Upper lobe of left lung (tissue), 4 donors: ENCODE results near the gene S1PR4.

Experiments used
- POLR2AphosphoS5 ChIP-seq, 2 donors: sonication (generic); formaldehyde crosslinking; IDR thresholded peaks; one replicate each; pipeline ENCODE4 v1.5.1; 2017; ENCODE audit warnings: antibody characterized with exemption in 2 of 2
- TF ChIP-seq, protein P1 (sequence below), 6 experiments: fragments of 450-650 bp in 4 of 6; fragments of 200-600 bp in 2 of 6; sonication (generic) in 2 of 6; IDR thresholded peaks; one replicate each; pipeline ENCODE4 v1.5.1; 2016 to 2019; ENCODE audit warnings: antibody characterized with exemption in 6 of 6

DNA sequence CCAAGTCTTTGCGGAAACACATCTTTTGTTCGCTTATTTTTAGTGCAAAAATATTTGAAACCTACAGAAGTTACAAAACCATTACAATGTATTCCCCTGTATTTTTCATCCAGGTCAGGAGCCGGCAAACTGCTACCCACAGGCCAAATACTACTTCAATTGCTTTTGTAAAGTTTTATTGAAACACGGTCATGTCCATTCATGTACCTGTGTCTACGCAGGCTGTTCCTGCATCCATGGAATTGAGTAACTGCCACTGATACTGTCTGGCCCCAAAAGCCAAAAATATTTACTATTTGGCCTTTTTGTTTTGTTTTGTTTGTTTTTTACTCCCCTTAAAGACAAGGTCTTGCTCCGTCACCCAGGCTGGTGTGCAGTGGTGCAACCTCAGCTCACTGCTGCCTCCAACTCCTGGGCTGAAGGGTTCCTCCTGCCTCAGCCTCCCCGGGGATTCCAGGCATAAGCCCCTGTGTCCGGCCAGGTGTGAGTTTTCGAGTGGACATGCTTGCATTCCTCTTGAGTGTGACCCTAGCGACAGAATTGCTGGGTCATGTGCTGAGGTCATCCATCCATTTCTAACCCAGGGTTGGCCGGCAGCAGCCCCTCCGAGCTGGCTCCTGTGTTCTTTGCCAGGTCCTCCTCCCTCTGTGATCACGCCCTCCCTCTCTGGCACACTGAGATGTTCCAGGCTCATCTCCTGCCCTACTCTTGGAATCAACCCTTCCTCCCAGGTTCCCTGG lies 10.9 kb upstream of the S1PR4 start:
- TF ChIP-seq, protein P1, sequence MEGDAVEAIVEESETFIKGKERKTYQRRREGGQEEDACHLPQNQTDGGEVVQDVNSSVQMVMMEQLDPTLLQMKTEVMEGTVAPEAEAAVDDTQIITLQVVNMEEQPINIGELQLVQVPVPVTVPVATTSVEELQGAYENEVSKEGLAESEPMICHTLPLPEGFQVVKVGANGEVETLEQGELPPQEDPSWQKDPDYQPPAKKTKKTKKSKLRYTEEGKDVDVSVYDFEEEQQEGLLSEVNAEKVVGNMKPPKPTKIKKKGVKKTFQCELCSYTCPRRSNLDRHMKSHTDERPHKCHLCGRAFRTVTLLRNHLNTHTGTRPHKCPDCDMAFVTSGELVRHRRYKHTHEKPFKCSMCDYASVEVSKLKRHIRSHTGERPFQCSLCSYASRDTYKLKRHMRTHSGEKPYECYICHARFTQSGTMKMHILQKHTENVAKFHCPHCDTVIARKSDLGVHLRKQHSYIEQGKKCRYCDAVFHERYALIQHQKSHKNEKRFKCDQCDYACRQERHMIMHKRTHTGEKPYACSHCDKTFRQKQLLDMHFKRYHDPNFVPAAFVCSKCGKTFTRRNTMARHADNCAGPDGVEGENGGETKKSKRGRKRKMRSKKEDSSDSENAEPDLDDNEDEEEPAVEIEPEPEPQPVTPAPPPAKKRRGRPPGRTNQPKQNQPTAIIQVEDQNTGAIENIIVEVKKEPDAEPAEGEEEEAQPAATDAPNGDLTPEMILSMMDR (IDR thresholded peaks at IDR 0.05) = no peak
- TF ChIP-seq POLR2AphosphoS5 (IDR thresholded peaks at IDR 0.05) = no peak
